Smooth muscle cell of the brain vasculature (primary cell): ENCODE results near the gene RASGRF1.

Experiments
- DNase-seq: peaks from one replicate; pipeline ENCODE4 v3.0.0-alpha.2; 2012; ENCODE audit warnings: low read depth, low spot score

The RASGRF1 gene

GRCh38 chr15:79094611-79095021, 4.0 kb upstream of the RASGRF1 start:
- no peak for DNase-seq

- DNase-seq, result no peak
Observed at GRCh38 chr15:79093352-79093935, 2.9 kb upstream of the RASGRF1 start.

GRCh38 chr15:79092382-79092781, 1.8 kb upstream of the RASGRF1 start:
- no peak for DNase-seq

GRCh38 chr15:79091204-79091867, 756 bp upstream of the RASGRF1 start:
- DNase-seq, result no peak

- DNase-seq, result no peak
Observed at GRCh38 chr15:79089890-79090486, 592 bp downstream of the RASGRF1 start.

- DNase-seq, result no peak
Observed at GRCh38 chr15:79089331-79089889, 1.2 kb downstream of the RASGRF1 start.

- DNase-seq, result no peak
Observed at GRCh38 chr15:79088426-79089205, 2.0 kb downstream of the RASGRF1 start.

- DNase-seq, result no peak
Observed at GRCh38 chr15:79086814-79087213, 3.8 kb downstream of the RASGRF1 start.

- DNase-seq, result no peak
Observed at GRCh38 chr15:79084308-79084968, 6.1 kb downstream of the RASGRF1 start.

- DNase-seq, result no peak
Observed at GRCh38 chr15:79083154-79083553, 7.4 kb downstream of the RASGRF1 start.

GRCh38 chr15:79082363-79083070, 8.1 kb downstream of the RASGRF1 start:
- no peak for DNase-seq

GRCh38 chr15:79078763-79079410, 11.7 kb downstream of the RASGRF1 start:
- DNase-seq, result no peak

GRCh38 chr15:79078003-79078402, 12.6 kb downstream of the RASGRF1 start:
- DNase-seq, result no peak

- no peak for DNase-seq
Observed at GRCh38 chr15:79076661-79077060, 13.9 kb downstream of the RASGRF1 start.

GRCh38 chr15:79075256-79075655, 15.3 kb downstream of the RASGRF1 start:
- no peak for DNase-seq

- DNase-seq, result no peak
Observed at GRCh38 chr15:79073336-79073735, 17.2 kb downstream of the RASGRF1 start.

GRCh38 chr15:79071901-79072300, 18.7 kb downstream of the RASGRF1 start:
- no peak for DNase-seq

- DNase-seq, result no peak
Observed at GRCh38 chr15:79068790-79069189, 21.8 kb downstream of the RASGRF1 start.

GRCh38 chr15:79067969-79068368, 22.6 kb downstream of the RASGRF1 start:
- no peak for DNase-seq

- DNase-seq, result no peak
Observed at GRCh38 chr15:79067072-79067833, 23.3 kb downstream of the RASGRF1 start.
